GM10248 (cell line): ENCODE data around the gene NFU1.

Experiments used
- CTCF ChIA-PET: fragments of 300-600 bp; sonication (Branson Sonifier 250); formaldehyde crosslinking; extraction: SDS; loops from one replicate; lab custom pipeline; 2021; ENCODE audit warnings: antibody characterized with exemption; lab: Yijun Ruan, JAX
- POLR2A ChIA-PET: fragments of 350-650 bp; sonication (Branson Sonifier 250); formaldehyde crosslinking; extraction: SDS; loops from one replicate; lab custom pipeline; 2020; ENCODE audit warnings: antibody characterized with exemption; lab: Yijun Ruan, JAX
- DNase-seq: peaks from one replicate; pipeline ENCODE4 v3.0.0; 2012; ENCODE audit errors: extremely low spot score
- TF ChIP-seq, protein P1 (sequence below): IDR thresholded peaks from 2 replicates; pipeline ENCODE4 v1.5.1; 2012; ENCODE audit warnings: mild to moderate bottlenecking, low read depth; ENCODE audit errors: extremely low read depth, missing control alignments, control extremely low read depth

The NFU1 gene

GRCh38 chr2:69387770-69388481 lies 49.3 kb downstream of the NFU1 start:
- POLR2A ChIA-PET = no interaction called here
- no peak for DNase-seq
- CTCF ChIA-PET = interaction anchor here (0.7 to 2.5 kb wide), 4 partner anchors 10 to 177 kb away, joined by 3 to 12 read pairs (median 4); no protein-coding TSS in a partner anchor
- TF ChIP-seq, protein P1, sequence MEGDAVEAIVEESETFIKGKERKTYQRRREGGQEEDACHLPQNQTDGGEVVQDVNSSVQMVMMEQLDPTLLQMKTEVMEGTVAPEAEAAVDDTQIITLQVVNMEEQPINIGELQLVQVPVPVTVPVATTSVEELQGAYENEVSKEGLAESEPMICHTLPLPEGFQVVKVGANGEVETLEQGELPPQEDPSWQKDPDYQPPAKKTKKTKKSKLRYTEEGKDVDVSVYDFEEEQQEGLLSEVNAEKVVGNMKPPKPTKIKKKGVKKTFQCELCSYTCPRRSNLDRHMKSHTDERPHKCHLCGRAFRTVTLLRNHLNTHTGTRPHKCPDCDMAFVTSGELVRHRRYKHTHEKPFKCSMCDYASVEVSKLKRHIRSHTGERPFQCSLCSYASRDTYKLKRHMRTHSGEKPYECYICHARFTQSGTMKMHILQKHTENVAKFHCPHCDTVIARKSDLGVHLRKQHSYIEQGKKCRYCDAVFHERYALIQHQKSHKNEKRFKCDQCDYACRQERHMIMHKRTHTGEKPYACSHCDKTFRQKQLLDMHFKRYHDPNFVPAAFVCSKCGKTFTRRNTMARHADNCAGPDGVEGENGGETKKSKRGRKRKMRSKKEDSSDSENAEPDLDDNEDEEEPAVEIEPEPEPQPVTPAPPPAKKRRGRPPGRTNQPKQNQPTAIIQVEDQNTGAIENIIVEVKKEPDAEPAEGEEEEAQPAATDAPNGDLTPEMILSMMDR = no peak

DNA sequence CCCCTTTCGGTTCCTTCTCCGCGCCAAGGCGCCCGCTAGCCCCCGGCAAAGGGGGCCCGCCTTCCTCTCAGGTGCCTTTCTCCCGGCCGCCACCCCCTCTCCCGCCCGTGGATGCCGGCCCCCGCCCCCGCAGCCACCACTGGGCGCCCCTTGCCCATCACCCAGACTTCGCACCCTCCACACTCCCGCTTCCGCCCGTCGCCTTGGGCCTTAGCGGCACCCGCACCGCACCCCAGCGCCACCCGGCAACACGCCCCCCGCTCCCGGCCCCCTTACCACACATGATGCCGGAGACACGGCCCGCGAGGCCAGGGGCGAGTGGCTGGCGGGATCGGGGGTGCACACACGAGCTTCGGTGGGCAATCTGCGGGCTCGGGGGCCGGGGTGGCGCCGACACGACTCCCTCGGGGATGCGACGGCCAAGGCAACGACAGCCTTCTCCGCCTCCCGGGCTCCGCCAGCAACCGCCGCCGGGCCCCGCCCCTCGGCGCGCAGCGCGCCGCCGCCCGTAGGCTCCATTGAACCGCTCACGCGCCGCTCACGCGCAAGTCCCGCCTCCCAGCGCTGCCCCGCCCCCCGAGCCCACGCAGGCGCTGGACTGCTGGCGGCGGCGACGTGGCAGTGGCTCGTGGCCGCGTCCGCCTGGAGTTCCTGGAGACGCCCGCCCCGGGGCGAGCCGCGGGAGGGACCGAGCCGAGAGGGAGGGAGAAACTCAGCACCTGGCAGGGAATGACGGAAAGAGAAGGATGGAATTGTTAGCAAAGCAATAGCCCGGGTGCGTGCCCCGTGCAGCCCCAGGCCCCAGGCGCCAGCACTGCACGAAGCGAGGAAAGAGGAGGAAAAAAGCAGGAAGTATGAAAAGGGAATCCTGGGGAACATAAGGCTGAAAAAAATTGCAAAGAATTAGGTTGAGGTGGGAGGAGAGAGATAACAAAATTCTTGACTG lies 50.2 kb downstream of the NFU1 start, which contains the start of gene GFPT1:
TSS of gene GFPT1 (minus strand) at position 439 of the 946 bp plus-strand sequence. CDS start at position 283, 156 bp downstream.
- TF ChIP-seq, protein P1 = no peak
- ChIA-PET POLR2A (interaction anchor here (0.6 kb wide), 1 partner anchor 10 kb away, joined by 4 read pairs; no protein-coding TSS in a partner anchor), CTCF (interaction anchor here (1.3 to 2.3 kb wide), 2 partner anchors 11 to 14 kb away, joined by 5 to 13 read pairs; no protein-coding TSS in a partner anchor)
- DNase-seq = peak; percentile 96

GRCh38 chr2:69386360-69386759 lies 50.9 kb downstream of the NFU1 start:
- ChIA-PET POLR2A (interaction anchor here (0.6 kb wide), 1 partner anchor 9 kb away, joined by 4 read pairs; no protein-coding TSS in a partner anchor), CTCF (interaction anchor here (1.3 to 2.3 kb wide), 3 partner anchors 10 to 16 kb away, joined by 5 to 13 read pairs (median 5); no protein-coding TSS in a partner anchor)
- TF ChIP-seq, protein P1 = no peak
- DNase-seq = no peak

DNA sequence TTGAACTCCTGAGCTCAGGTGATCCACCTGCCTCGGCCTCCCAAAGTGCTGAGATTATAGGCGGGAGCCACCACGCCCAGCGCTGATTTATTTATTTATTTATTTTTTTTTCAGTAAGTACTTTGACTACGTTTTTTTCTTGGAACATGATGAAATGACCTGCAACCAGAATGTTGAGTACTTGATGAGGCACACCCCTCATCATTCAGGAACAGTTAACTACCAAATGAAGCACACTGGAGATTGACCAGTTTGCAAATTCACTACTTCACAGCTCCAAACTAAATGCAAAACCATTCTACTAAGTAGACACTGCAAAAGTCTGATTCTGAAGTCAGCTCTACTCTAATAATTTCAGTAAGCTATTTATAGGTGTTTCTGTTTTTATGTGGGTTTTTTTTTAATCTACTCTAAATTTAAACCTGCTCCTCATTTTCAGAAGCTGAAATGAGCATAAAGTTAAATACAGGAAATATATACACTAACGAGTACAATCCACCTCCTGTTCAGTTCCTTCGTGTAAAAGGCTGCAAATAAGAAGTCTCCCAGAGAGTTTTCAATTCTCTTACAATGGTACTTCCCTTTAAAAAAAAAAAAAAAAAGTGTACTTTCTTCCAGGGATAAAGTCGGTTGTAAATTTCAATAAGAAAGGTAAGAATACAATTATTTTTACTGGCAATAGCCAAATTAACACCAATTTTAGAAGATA lies 51.6 kb downstream of the NFU1 start:
- TF ChIP-seq, protein P1 = no peak
- CTCF ChIA-PET = interaction anchor here (1.3 to 2.3 kb wide), 3 partner anchors 10 to 16 kb away, joined by 5 to 13 read pairs (median 5); no protein-coding TSS in a partner anchor
- DNase-seq = no peak
- POLR2A ChIA-PET = no interaction called here

GRCh38 chr2:69384618-69385081 lies 52.6 kb downstream of the NFU1 start:
- ChIA-PET POLR2A (interaction anchor here (0.7 kb wide), 3 partner anchors 8 to 751 kb away, joined by 4 to 6 read pairs (median 5); no protein-coding TSS in a partner anchor), CTCF (interaction anchor here (0.8 to 2.0 kb wide), 2 partner anchors 9 to 15 kb away, joined by 3 to 5 read pairs; no protein-coding TSS in a partner anchor)
- DNase-seq = no peak

More at GRCh38 chr2:69384618-69385081, 52.6 kb downstream of the NFU1 start:
- TF ChIP-seq, protein P1 = no peak
